GM18505 (cell line): ENCODE results near the gene BRS3.
A peak's percentile ranks its signal among the peaks of the same experiment; 100 is the strongest.

Experiments
- ATAC-seq: cut with Tn5 transposase; IDR thresholded peaks from one replicate; pipeline ENCODE4 v1.9.1; 2021; ENCODE audit not compliant: unreplicated experiment
- POLR2A ChIP-seq: IDR thresholded peaks from 4 replicates; pipeline ENCODE4 v1.6.1; 2011; ENCODE audit warnings: borderline replicate concordance; ENCODE audit not compliant: insufficient read depth, insufficient read length; ENCODE audit errors: extremely low read depth

Gene BRS3

DNA sequence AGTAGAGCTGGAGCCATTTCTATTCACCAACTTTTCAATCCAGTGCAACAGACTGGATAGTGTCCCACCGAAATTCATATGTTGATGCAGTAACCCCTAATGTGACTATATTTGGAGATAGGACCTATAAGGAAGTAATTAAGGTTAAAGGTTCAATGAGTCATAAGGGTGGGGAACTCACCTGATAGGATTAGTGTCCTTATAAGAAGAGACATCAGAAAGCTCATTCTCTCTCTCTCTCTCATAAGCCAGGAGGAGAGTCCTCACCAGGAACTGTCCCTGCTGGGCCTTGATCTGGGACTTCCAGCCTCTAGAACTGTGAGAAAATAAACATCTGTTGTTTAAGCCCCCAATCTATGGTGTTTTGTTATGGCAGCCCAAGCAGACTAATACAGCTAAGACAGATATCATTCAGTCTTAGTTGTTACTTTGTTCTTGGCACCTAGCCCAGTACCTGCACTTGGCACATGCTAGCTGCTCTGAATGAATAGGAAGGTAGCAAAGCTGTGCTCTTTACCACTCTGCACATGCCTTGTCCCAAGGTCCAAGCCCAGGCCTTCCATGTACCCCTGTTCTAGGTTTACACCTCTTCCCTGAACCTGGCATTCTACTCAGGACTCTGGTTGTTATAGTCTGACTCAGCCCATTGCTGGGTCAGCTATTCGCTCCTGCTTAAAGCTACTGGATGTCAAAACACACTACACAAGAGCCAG, 19.2 kb upstream of the BRS3 start:
- ATAC-seq: no peak
- TF ChIP-seq POLR2A: no peak

GRCh38 chrX:136473663-136474062, 14.1 kb upstream of the BRS3 start:
- TF ChIP-seq POLR2A: no peak
- ATAC-seq: no peak

DNA sequence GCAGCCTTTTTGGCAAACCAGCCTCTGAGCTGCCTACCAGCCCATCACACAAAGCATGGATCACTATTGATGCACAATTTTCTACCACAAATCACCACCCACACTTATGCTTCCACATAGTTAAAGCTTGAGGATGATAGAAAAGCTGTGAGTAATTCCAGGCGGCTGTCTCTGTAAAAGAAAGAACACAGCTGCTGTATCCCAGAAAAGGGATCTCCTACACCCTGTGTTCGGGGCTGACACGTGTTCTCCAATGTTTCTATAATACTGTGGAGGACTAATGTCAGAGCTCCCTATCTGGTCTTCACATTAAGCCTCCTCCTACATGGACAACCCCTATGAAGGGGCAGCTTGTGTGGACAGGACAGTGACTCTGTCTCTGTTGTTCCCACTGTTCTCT, 12.5 kb upstream of the BRS3 start:
- no peak for TF ChIP-seq POLR2A
- ATAC-seq: no peak

GRCh38 chrX:136476501-136476900, 11.2 kb upstream of the BRS3 start:
- ATAC-seq: no peak
- TF ChIP-seq POLR2A: no peak

DNA sequence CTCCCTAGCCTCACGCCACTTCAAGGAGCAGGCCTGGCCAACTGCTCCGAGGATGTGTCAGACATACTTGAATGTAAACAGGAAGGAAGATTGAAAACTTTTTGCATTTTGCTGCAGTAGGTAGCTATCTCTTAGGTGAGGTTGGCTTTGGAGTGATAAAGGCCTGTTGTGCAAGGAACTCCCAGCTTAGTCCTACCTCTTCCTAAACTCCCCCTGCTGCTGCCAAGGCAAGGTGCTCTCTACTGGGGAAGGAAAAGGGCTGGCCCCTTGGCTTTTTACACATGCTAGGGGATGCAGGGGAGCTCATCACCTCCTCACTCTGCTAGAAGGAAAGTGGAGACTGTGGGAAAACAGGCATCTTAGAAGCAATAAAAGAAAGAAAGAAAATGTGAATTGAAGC, 10.7 kb upstream of the BRS3 start:
- no peak for ATAC-seq
- TF ChIP-seq POLR2A: no peak

DNA sequence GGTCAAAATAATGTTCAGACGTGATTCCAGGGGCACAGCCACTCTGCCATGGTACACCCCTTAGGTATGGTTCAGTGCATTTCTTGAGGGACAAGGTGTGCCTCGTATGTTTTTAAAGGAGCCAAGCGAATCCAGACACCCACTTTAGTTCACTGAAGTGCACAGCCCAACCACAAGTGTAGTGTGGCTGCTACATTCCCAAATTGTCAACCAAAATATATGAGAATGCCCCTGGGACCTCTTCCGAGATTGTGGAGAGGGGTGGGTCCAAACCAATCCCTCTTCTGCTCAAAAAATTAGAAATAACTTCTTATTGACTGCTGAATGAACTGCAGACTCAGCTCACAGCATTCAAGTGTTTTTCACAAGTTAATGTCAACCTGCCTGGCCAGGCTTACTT, 7.4 kb upstream of the BRS3 start:
- no peak for TF ChIP-seq POLR2A
- ATAC-seq: no peak

GRCh38 chrX:136488706-136489105, 959 bp downstream of the BRS3 start:
- no peak for ATAC-seq
- TF ChIP-seq POLR2A: no peak

- ATAC-seq: no peak
- no peak for TF ChIP-seq POLR2A
These were observed 4.1 kb downstream of the BRS3 start for GRCh38 chrX:136491832-136492231.

DNA sequence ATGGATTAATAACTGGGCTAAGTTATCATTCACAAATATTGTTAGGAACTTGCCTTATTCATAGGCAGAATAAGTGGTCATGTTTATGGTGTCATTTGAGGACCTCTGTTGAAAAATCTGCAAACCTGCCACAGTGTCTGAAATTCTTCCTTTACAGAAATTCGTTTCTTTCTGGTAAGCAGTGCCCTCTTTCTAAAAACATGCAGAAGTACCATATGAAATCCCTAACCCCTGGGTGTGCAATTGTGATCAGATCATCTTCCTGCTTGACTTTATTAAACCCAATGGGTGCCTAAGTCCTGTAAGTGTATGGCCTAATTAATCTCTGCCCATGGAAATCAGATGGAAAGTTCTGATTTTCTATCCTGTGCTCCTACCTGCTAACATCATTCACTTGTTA, 5.3 kb downstream of the BRS3 start:
- no peak for TF ChIP-seq POLR2A
- ATAC-seq: no peak

DNA sequence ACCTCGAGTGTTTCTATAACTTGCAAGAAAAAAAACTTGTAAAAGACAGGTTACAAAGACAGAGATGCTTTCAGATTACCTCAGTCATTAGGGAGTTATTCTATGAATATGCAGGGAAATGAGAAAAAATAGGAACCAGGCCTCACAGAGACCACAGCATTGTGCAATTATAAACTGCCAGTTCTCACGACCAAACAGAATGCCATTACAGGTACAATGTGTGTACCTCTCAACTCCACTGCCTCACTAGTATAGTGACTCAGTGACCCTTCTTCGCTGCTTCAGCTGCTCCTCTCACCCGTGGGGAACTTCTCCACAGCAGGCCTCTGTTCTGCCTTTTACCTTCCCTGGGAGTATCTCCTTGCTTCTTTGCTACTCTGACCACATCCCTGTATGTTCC, 7.3 kb downstream of the BRS3 start:
- no peak for TF ChIP-seq POLR2A

DNA sequence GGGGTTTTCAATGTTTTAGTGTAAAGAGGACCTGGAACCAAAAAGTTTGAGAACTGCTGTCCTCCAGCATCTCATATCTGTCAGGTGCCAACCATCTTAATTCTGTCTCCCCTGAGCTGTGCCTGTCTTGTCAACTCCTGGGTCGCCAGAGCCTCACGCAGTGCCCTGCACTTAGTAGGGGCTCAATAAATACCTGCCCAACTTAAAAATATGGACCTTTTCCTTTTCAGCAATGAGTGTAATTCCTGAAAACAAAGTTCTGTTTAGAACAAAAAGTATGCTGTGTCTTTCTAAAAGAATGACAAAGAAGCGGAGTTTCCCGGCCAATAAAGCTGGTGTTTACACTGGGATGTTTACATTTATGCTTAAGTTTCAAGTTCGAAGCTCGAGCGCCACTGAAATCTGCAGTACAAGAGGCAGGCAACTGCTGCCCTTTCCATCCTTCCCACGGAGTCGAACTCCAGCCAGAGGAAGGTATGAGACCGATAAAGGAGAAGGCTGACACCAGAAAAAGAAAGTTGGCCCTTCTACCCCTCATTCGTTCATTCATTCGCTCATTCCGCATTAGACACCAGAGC, 8.5 kb downstream of the BRS3 start:
- no peak for TF ChIP-seq POLR2A
- ATAC-seq: no peak

More for the DNA sequence above, 7.3 kb downstream of the BRS3 start:
- ATAC-seq: no peak

GRCh38 chrX:136496764-136497555, 9.2 kb downstream of the BRS3 start:
- peak; percentile 60 for TF ChIP-seq POLR2A
- peak; percentile 80 for ATAC-seq

GRCh38 chrX:136497556-136498052, 9.9 kb downstream of the BRS3 start, which contains the start of gene HTATSF1:
Gene HTATSF1, plus strand, starts transcription at chrX:136497592. Its CDS starts 93 bp downstream, at chrX:136497685.
- ATAC-seq: no peak

More at GRCh38 chrX:136497556-136498052, 9.9 kb downstream of the BRS3 start, which contains the start of gene HTATSF1:
- no peak for TF ChIP-seq POLR2A
